Stomach (tissue), 4 donors: ENCODE results near the gene LCE4A.
"Not testable (repeated sequence)": the region's sequence is repeated elsewhere in the genome, so short reads cannot be mapped to it uniquely, and the experiment has no call there.

ENCODE experiments used
- CTCF ChIP-seq, 7 experiments: fragments of 450-650 bp in 4 of 7; fragments of 200-600 bp in 3 of 7; sonication (generic) in 3 of 7; IDR thresholded peaks; one replicate each; pipeline ENCODE4 v1.5.1; 2016 to 2019; ENCODE audit warnings: antibody characterized with exemption in 7 of 7, control low read depth in 2 of 7, mild to moderate bottlenecking in 1 of 7
- EP300 ChIP-seq: sonication (generic); formaldehyde crosslinking; IDR thresholded peaks from one replicate; pipeline ENCODE4 v1.6.1; 2017; ENCODE audit warnings: antibody characterized with exemption
- POLR2A ChIP-seq, 4 donors: fragments of 450-650 bp; IDR thresholded peaks; one replicate each; pipeline ENCODE4 v1.6.1; 2016; ENCODE audit warnings: antibody characterized with exemption in 4 of 4, control low read depth in 2 of 4, mild to moderate bottlenecking in 1 of 4, moderate library complexity in 1 of 4
- POLR2AphosphoS5 ChIP-seq, 3 donors: sonication (generic); formaldehyde crosslinking; IDR thresholded peaks; one replicate each; pipeline ENCODE4 v1.6.1; 2016; ENCODE audit warnings: antibody characterized with exemption in 3 of 3

GRCh38 chr1:152685823-152686222, 22.1 kb upstream of the LCE4A start, which contains the start of gene LCE2B:
- TF ChIP-seq CTCF (IDR thresholded peaks at IDR 0.05); POLR2A (IDR thresholded peaks at IDR 0.05); POLR2AphosphoS5 (IDR thresholded peaks at IDR 0.05); EP300: not testable (repeated sequence)
